HepG2 (cell line): ENCODE measurements around the gene GNPNAT1. TPM values are rescaled to one million over a fixed set of nuclear protein-coding genes. Genes with fewer than 3 reads are reported as not detected.

ENCODE experiments used
- ASH2L ChIP-seq: fragments of 300-600, 200-600 bp; sonication (generic); IDR thresholded peaks from 2 replicates; pipeline ENCODE4 v1.7.0; 2017; ENCODE audit warnings: low read depth, mild to moderate bottlenecking, moderate library complexity, mixed read lengths, low read length; ENCODE audit not compliant: insufficient read length
- BORCS8-MEF2B ChIP-seq: sonication (generic); formaldehyde crosslinking; IDR thresholded peaks from 2 replicates; pipeline ENCODE4 v1.8.0; 2022; ENCODE audit warnings: mild to moderate bottlenecking, missing genetic modification reagents
- DR1 ChIP-seq: sonication (generic); formaldehyde crosslinking; IDR thresholded peaks from 2 replicates; pipeline ENCODE4 v1.8.0; 2021; ENCODE audit warnings: mild to moderate bottlenecking, missing genetic modification reagents, inconsistent platforms
- FOXA3 ChIP-seq: IDR thresholded peaks from 2 replicates; pipeline ENCODE4 v1.6.1; 2016; ENCODE audit warnings: missing genetic modification reagents, missing compliant biosample characterization
- FOXM1 ChIP-seq: sonication (generic); formaldehyde crosslinking; IDR thresholded peaks from 2 replicates; pipeline ENCODE4 v1.5.0; 2020; ENCODE audit warnings: missing genetic modification reagents
- GATAD1 ChIP-seq: IDR thresholded peaks from 2 replicates; pipeline ENCODE4 v1.6.1; 2016; ENCODE audit warnings: missing genetic modification reagents, missing compliant biosample characterization
- GATAD2A ChIP-seq: IDR thresholded peaks from 2 replicates; pipeline ENCODE4 v1.6.1; 2016
- GFI1 ChIP-seq: sonication (generic); formaldehyde crosslinking; IDR thresholded peaks from 2 replicates; pipeline ENCODE4 v1.5.0; 2020; ENCODE audit warnings: missing genetic modification reagents, mild to moderate bottlenecking, borderline replicate concordance
- GTF3A ChIP-seq: sonication (generic); formaldehyde crosslinking; conservative IDR thresholded peaks from 2 replicates; pipeline ENCODE4 v1.4.0; 2020; ENCODE audit warnings: mild to moderate bottlenecking, missing genetic modification reagents
- HNRNPUL1 ChIP-seq: fragments of 200-400 bp; formaldehyde crosslinking; IDR thresholded peaks from 2 replicates; pipeline ENCODE4 v1.6.1; 2017; ENCODE audit warnings: low read depth, mild to moderate bottlenecking, low read length, moderate library complexity
- MLX ChIP-seq: IDR thresholded peaks from 2 replicates; pipeline ENCODE4 v1.6.1; 2016
- MXD1 ChIP-seq: sonication (generic); formaldehyde crosslinking; IDR thresholded peaks from 2 replicates; pipeline ENCODE4 v1.4.0; 2020; ENCODE audit warnings: mild to moderate bottlenecking, missing genetic modification reagents
- NAIF1 ChIP-seq: sonication (generic); formaldehyde crosslinking; IDR thresholded peaks from 2 replicates; pipeline ENCODE4 v1.5.0; 2020; ENCODE audit warnings: mild to moderate bottlenecking, missing genetic modification reagents, borderline replicate concordance
- NR0B2 ChIP-seq: sonication (generic); formaldehyde crosslinking; IDR thresholded peaks from 2 replicates; pipeline ENCODE4 v1.4.0; 2020; ENCODE audit warnings: mild to moderate bottlenecking, missing genetic modification reagents
- NR2F2 ChIP-seq: IDR thresholded peaks from 2 replicates; pipeline ENCODE4 v1.6.1; 2012; ENCODE audit warnings: low read depth, inconsistent platforms, borderline replicate concordance
- SNAPC5 ChIP-seq: sonication (generic); formaldehyde crosslinking; IDR thresholded peaks from 2 replicates; pipeline ENCODE4 v1.8.1; 2023; ENCODE audit warnings: mild to moderate bottlenecking, missing genetic modification reagents, borderline replicate concordance
- SOX5 ChIP-seq: IDR thresholded peaks from 2 replicates; pipeline ENCODE4 v1.6.1; 2016; ENCODE audit warnings: borderline replicate concordance
- SPEN ChIP-seq: sonication (generic); formaldehyde crosslinking; IDR thresholded peaks from 2 replicates; pipeline ENCODE4 v1.5.1; 2020; ENCODE audit warnings: low read depth, mild to moderate bottlenecking, missing genetic modification reagents
- YEATS4 ChIP-seq: sonication (generic); formaldehyde crosslinking; IDR thresholded peaks from 2 replicates; pipeline ENCODE4 v1.4.0; 2020; ENCODE audit warnings: missing genetic modification reagents, borderline replicate concordance
- ZNF343 ChIP-seq: sonication (generic); formaldehyde crosslinking; IDR thresholded peaks from 2 replicates; pipeline ENCODE4 v1.4.0; 2020; ENCODE audit warnings: mild to moderate bottlenecking, missing genetic modification reagents
- ZNF546 ChIP-seq: sonication (generic); formaldehyde crosslinking; conservative IDR thresholded peaks from 2 replicates; pipeline ENCODE4 v1.8.1; 2023; ENCODE audit warnings: mild to moderate bottlenecking, missing genetic modification reagents
- ZNF770 ChIP-seq: sonication (generic); formaldehyde crosslinking; IDR thresholded peaks from 2 replicates; pipeline ENCODE4 v1.5.0; 2020; ENCODE audit warnings: mild to moderate bottlenecking, missing genetic modification reagents
- ZNF777 ChIP-seq: sonication (generic); formaldehyde crosslinking; IDR thresholded peaks from 2 replicates; pipeline ENCODE4 v1.4.0; 2020; ENCODE audit warnings: missing genetic modification reagents
- ZNF83 ChIP-seq: sonication (generic); formaldehyde crosslinking; IDR thresholded peaks from 2 replicates; pipeline ENCODE4 v1.4.0; 2020; ENCODE audit warnings: missing genetic modification reagents, mild to moderate bottlenecking, borderline replicate concordance
- polyA plus RNA-seq, 8 experiments: library from polyadenylated mRNA; depleted of rRNA in 3 of 8; stranded (reverse) in 7 of 8; unstranded in 1 of 8; fragments of >200 nt; fragmentation: Illumina TruSeq in 4 of 8; extraction: Trizol in 4 of 8; gene quantifications; 2 replicates each; pipeline versions ENCODE4 v1.2.1 to v1.2.3, GENCODE V29; 2011 to 2016; ENCODE audit warnings: low read depth in 4 of 8, missing spikeins in 1 of 8, mixed read lengths in 1 of 8; ENCODE audit not compliant: insufficient read depth in 1 of 8
- total RNA-seq, 5 experiments: library from RNA; depleted of rRNA; stranded (reverse); fragments of >200 nt; fragmentation: Illumina TruSeq; extraction: Trizol; gene quantifications; 2 replicates each; pipeline ENCODE4 v1.2.3, GENCODE V29; 2016; ENCODE audit warnings: low read depth in 1 of 5
- TF ChIP-seq, protein P1 (sequence below): sonication (generic); formaldehyde crosslinking; IDR thresholded peaks from 2 replicates; pipeline ENCODE4 v1.5.0; 2020; ENCODE audit warnings: missing genetic modification reagents, mild to moderate bottlenecking, borderline replicate concordance
- TF ChIP-seq, protein P2 (sequence below): sonication (generic); formaldehyde crosslinking; conservative IDR thresholded peaks from 2 replicates; pipeline ENCODE4 v1.8.1; 2023; ENCODE audit warnings: missing genetic modification reagents

GNPNAT1 gene
- total and polyA plus RNA-seq, 2 of the 13 experiments (the other 11 are each of a cell fraction or from before 2014, with no cell fraction given), result 38.3 to 54.9 TPM

GRCh38 chr14:52755607-52756316, 35.6 kb downstream of the GNPNAT1 start (continued):
- no peak for TF ChIP-seq SNAPC5 (CRISPR knock-in tag)
- TF ChIP-seq GATAD1 (CRISPR knock-in tag), result no peak
- TF ChIP-seq ZNF770 (CRISPR knock-in tag), result peak; percentile 89
- no peak for TF ChIP-seq FOXM1 (CRISPR knock-in tag)
- peak; percentile 55; the same call in 1 of the 2 replicates for TF ChIP-seq FOXA3 (CRISPR knock-in tag)
- no peak for TF ChIP-seq ZNF777 (CRISPR knock-in tag)
- TF ChIP-seq YEATS4, result no peak; the same call in 1 of the 2 replicates
- peak; percentile 43; the same call in 1 of the 2 replicates for TF ChIP-seq MLX
- no peak for TF ChIP-seq NR0B2
- no peak for TF ChIP-seq GTF3A
- TF ChIP-seq HNRNPUL1, result no peak
- no peak for TF ChIP-seq BORCS8-MEF2B (CRISPR knock-in tag)
- TF ChIP-seq MXD1 (CRISPR knock-in tag), result no peak
- TF ChIP-seq, protein P1, sequence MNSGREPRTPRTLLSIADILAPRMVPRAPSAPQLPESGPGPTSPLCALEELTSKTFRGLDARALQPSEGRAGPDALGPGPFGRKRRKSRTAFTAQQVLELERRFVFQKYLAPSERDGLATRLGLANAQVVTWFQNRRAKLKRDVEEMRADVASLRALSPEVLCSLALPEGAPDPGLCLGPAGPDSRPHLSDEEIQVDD (CRISPR knock-in tag), result no peak
- TF ChIP-seq ASH2L, result peak; percentile 88
- no peak for TF ChIP-seq ZNF546 (CRISPR knock-in tag)
- peak; percentile 49 for TF ChIP-seq SOX5 (CRISPR knock-in tag)
- TF ChIP-seq DR1 (CRISPR knock-in tag), result no peak
- TF ChIP-seq, protein P2, sequence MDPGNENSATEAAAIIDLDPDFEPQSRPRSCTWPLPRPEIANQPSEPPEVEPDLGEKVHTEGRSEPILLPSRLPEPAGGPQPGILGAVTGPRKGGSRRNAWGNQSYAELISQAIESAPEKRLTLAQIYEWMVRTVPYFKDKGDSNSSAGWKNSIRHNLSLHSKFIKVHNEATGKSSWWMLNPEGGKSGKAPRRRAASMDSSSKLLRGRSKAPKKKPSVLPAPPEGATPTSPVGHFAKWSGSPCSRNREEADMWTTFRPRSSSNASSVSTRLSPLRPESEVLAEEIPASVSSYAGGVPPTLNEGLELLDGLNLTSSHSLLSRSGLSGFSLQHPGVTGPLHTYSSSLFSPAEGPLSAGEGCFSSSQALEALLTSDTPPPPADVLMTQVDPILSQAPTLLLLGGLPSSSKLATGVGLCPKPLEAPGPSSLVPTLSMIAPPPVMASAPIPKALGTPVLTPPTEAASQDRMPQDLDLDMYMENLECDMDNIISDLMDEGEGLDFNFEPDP (CRISPR knock-in tag), result no peak
- TF ChIP-seq GATAD2A, result peak; percentile 75
- TF ChIP-seq NR2F2, result no peak
- no peak for TF ChIP-seq NAIF1 (CRISPR knock-in tag)
- TF ChIP-seq ZNF83 (CRISPR knock-in tag), result no peak
- no peak for TF ChIP-seq ZNF343 (CRISPR knock-in tag)
- TF ChIP-seq GFI1 (CRISPR knock-in tag), result no peak; the same call in 1 of the 2 replicates
- no peak for TF ChIP-seq SPEN (CRISPR knock-in tag)
